Measurements from ENCODE around the gene NAV2.

DNA sequence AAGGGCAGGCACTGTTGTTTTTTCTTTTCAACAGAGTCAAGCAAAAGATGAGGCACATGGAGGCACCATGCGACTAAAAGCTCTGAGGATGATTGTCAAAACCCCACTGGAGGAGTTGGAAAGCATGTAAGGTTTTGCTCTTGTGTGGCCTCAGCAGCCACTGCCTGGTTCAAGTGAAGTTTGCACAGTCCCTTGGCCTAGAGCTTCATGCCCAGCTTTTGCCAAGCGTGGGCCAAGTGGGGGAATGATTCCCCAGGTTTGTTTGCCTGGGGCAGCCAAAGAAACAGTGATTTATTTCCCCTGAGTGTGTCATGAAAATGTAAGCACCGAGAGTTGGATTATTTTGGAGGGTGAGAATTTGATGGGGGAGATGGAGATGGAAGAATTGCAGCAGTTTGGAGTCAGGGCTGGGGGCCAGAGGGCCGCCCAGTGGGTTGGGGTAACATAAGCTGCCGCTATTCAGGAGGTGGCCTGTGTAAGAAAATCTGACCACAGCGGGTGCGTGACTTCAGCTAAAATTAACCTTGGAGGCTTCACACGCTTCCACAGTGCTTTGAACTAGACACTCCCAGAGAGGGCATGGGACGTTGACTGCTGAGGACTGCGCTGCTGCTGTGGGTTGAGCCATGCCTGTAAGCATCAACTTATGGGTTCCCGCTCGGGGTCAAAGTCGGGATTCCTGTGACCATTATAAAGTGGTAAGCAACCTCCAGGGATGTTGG is 100.7 kb downstream of the NAV2 start:
- TF ChIP-seq, protein P1, sequence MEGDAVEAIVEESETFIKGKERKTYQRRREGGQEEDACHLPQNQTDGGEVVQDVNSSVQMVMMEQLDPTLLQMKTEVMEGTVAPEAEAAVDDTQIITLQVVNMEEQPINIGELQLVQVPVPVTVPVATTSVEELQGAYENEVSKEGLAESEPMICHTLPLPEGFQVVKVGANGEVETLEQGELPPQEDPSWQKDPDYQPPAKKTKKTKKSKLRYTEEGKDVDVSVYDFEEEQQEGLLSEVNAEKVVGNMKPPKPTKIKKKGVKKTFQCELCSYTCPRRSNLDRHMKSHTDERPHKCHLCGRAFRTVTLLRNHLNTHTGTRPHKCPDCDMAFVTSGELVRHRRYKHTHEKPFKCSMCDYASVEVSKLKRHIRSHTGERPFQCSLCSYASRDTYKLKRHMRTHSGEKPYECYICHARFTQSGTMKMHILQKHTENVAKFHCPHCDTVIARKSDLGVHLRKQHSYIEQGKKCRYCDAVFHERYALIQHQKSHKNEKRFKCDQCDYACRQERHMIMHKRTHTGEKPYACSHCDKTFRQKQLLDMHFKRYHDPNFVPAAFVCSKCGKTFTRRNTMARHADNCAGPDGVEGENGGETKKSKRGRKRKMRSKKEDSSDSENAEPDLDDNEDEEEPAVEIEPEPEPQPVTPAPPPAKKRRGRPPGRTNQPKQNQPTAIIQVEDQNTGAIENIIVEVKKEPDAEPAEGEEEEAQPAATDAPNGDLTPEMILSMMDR (optimal IDR thresholded peaks at IDR 0.05 in 1 of 3, IDR thresholded peaks at IDR 0.05 in 1 of 3, conservative IDR thresholded peaks at IDR 0.05 in 1 of 3; ENCODE audit: extremely low read depth in 1 of 3, insufficient read depth in 2 of 3, low read length in 3 of 3): no peak
- TF ChIP-seq EZH2 (IDR thresholded peaks at IDR 0.05; ENCODE audit: low read length): no peak
